ENCODE data around the gene CTDP1.
"Not testable (repeated sequence)": the region's sequence is repeated elsewhere in the genome, so short reads cannot be mapped to it uniquely, and the experiment has no call there.

Gene CTDP1

DNA sequence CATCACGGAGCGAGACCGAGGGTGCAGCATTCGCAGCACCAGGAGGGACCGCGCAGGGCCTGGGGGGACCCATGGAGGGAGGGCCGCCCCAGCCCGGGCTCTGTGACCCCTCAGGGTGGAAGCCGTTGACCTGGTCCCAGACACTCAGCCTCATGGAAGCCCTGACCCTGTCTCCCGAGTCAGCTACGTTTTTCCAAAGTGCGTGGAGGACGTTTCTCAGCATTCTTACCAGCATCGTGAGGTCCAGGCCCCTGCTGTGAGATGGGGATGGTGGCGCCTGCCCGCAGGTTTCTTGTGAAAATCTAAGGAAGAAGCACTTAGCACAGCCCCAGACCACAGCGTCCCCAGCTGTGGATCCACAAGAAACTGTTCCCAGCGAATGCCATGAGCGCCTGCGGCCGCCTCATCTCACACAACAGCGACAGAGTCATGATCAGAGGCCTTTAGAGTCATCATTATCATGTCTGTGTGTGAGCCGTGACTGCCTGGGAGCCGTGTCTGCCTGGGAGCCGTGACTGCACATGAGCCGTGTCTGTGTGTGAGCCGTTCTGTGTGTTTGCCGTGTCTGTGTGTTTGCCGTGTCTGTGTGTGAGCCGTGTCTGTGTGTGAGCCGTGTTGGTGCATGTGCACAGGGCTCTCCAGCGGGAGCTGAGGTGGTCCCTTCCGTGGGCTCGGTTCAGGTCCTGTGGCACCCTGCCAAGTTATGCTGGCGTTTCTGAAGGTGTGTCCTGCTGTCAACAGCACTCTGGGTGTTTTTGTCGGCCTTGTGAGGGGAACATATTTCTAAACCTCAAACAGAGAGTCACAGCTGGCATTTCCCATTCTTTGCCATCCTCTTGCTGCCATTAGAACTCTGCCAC, 68.9 kb downstream of the CTDP1 start:
- no peak for DNase-seq

GRCh38 chr18:79749251-79750191, 69.9 kb downstream of the CTDP1 start:
- DNase-seq, result no peak

DNA sequence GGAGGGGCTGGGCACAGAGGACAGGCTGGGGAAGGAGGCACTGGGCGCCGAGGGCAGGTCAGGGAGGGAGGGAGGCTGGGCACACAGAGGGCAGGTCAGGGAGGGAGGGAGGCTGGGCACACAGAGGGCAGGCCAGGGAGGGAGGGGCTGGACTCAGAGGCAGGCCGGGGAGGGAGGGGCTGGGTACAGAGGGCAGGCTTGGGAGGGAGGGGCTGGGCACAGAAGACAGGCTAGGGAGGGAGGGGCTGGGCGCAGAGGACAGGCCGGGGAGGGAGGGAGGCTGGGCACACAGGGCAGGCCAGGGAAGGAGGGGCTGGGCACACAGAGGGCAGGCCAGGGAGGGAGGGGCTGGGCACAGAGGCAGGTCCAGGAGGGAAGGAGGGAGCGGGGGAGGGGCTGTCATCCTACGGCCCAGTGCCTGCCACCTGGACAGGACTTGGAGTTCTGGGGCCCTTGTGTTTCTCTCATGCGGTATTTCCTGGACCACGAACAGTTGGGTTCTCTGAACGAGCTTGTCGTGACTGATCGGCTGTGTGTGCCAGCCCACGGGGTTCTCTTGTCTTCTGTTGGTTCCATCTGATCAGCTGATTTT, 71.5 kb downstream of the CTDP1 start:
- no peak for DNase-seq

- not testable (repeated sequence) for DNase-seq
Observed at GRCh38 chr18:79751918-79752578, 72.4 kb downstream of the CTDP1 start.

- not testable (repeated sequence) for DNase-seq
Observed at GRCh38 chr18:79752946-79753345, 73.3 kb downstream of the CTDP1 start.

DNA sequence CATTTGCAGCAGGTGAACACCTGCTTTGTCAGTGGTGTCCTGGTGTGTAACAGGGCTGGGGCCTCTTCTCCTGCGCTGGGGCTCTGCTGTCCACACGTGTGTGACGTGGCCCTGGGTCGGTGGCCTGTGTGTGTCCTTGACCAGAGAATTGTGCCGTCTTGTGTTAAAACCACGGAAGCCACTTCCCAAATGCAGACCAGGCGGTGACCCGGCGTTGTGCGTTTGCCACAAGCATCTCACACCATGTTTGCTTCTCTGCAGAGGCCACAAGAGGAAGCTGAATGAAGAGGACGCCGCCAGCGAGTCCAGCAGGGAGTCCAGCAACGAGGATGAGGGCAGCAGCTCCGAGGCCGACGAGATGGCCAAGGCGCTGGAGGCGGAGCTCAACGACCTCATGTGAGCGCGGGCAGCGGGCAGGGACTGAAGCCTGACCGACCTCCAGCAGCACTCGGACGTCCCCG, 73.8 kb downstream of the CTDP1 start:
- DNase-seq, result no peak

DNA sequence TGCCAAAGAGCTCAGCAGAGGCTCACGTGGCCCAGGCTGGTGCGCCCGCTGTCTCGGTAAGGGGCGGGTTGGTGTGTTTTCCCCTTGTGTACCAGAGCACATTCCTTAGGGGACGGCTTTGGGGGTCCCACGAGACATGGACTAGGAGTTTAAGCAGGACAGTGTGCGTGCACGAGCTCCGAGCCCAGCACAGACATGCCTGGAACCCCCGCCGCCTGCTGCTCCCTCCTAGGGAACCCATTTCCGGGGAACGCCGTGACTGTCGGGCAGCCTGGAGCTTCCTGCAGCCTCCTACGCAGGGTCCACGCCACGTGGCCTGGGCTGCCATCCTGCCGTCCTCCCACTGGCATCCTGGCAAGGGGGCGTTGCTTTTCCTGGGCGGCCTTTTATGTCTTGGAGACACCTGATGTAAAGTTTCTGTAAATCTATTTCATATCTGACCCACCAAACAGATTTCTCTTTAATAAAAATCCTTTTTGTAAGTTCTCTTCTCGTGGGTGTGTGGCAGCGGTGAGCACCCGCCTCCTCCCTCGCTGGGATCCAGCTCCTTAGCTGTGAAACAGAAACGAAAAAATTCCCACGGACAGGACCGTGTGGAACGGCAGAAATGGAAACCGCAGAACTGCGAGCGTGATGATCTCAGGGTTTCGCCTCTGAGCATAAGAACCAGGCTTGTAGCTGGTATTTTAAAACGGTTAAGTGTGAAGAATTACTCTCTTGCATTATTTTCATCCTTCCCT, 74.6 kb downstream of the CTDP1 start:
- no peak for DNase-seq

- DNase-seq, result no peak
Observed at GRCh38 chr18:79754831-79755351, 75.3 kb downstream of the CTDP1 start.

- no peak for DNase-seq
Observed at GRCh38 chr18:79755496-79756142, 76.0 kb downstream of the CTDP1 start.

- no peak for DNase-seq
Observed at GRCh38 chr18:79756143-79756500, 76.5 kb downstream of the CTDP1 start.

- DNase-seq, result no peak
Observed at GRCh38 chr18:79756826-79757225, 77.2 kb downstream of the CTDP1 start.

GRCh38 chr18:79760348-79760747, 80.7 kb downstream of the CTDP1 start:
- DNase-seq, result no peak

- DNase-seq, result no peak
Observed at GRCh38 chr18:79760881-79761280, 81.3 kb downstream of the CTDP1 start.

- DNase-seq, result no peak
Observed at GRCh38 chr18:79763407-79763806, 83.8 kb downstream of the CTDP1 start.

- DNase-seq, result no peak
Observed at GRCh38 chr18:79764131-79764530, 84.5 kb downstream of the CTDP1 start.

DNA sequence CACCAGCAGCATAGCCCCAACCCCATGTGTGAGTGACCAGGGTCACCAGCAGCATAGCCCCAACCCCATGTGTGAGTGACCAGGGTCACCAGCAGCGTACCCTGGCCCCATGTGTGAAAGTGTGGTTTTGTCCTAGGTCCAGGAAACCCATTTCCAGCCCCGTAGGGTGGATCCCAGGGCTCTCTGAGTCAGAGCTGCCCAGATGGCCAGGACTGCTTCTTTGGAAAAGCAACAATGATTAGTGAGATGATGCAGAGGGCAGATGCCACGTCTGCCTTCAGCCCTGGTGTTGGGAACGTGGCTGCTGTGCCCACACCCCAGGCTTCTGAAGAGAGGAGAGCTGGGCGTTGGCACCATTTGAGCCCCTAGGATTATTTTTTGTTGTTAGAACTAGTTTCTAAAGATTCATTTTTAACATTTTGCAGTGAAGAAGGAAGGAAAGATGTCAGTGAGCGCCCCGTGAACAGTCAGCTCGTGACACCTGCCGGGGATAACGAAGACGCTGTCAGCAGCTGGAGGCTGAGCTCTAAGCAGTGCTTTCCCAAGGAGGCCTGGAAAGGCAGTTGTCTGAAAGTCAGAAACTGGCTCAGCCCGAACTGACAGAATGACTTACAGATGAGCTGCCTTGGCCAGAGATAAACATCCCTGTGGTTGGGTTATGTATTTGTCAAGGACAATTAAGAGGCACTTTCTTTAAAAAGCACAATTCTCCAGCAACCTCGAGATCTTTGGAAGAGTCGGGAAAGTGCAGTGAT, 86.1 kb downstream of the CTDP1 start:
- DNase-seq, result no peak

- DNase-seq, result no peak
Observed at GRCh38 chr18:79766308-79766707, 86.7 kb downstream of the CTDP1 start.

- no peak for DNase-seq
Observed at GRCh38 chr18:79768745-79769144, 89.1 kb downstream of the CTDP1 start.

DNA sequence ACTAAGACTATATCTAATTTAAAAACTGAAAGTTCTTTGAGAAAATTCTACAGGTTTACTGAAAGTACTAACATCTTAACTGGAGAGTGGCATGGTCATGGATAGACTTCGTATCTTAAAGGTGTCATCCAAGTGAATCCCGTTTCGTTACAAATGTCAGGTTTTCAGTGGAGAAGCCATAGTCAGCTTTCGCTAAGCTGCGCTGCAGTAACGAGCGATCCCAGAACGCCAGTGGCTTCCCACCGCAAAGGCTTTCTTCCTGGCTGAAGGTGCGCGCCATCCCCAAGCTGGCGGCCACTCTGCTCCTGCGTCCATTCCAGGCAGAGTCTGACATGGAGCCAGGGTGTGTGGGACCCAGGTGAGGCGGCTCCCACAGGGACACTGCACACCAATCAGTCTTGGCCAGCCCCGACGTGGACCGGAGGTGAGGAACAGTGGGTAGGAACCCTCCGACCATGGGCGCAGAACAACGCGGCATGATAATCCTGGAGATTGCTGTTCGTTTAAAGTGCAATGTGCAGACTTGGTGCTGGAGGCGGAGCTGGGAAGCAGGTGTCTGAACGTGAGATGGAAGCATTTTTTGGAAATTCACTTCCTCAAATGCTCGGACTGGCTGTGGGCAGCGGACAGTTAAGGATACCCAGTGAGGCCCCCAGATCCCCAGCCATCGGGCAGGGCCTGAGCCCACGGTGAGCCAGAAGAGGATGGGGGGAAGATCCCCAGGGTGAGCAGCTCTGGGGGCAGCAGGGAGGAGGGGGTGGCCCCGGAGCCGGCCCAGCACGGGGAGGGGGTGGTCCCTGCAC, 90.3 kb downstream of the CTDP1 start:
- no peak for DNase-seq

DNA sequence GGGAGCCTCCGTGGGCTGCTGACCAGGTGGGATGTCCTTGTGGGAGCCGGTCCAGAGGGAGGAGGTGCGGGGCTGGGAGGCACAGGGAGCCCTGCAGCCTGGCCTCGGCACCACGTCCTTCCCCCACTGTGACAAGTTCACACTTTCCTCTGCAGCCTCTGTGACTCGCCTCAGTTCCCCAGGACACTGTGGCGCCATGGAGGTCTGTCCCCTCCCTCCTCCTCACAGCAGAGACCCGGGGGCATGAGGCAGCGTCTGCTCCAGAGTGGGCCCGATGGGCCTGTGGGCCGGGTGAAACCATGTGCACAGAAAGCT, 90.9 kb downstream of the CTDP1 start:
- no peak for DNase-seq
